HG03342 (cell line): ENCODE measurements around the gene FARS2.
"Not testable (repeated sequence)": the region's sequence is repeated elsewhere in the genome, so short reads cannot be mapped to it uniquely, and the experiment has no call there.

Experiments used
- ATAC-seq: cut with Tn5 transposase; IDR thresholded peaks from one replicate; pipeline ENCODE4 v1.9.1; 2021; ENCODE audit warnings: mild to moderate bottlenecking, moderate library complexity; ENCODE audit not compliant: unreplicated experiment

The FARS2 gene

DNA sequence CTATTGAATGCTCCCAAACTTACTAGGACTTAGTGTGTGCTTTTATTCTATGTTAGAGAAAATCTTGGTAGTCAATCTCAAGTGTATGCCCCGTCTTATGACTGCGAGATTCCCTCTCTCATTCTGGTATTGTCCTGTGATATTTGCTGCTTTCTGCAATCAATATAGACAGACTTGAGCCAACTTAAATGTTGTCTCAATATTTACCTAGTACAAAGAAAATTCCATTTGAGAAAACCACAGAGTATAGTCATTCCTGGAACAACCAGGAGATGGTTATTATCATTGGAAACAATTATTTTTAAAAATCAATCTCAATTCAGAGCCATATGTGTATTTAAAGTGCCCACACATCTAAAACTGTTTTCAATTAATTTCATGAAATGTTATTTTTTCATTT, 415.4 kb downstream of the FARS2 start:
- ATAC-seq, result no peak

DNA sequence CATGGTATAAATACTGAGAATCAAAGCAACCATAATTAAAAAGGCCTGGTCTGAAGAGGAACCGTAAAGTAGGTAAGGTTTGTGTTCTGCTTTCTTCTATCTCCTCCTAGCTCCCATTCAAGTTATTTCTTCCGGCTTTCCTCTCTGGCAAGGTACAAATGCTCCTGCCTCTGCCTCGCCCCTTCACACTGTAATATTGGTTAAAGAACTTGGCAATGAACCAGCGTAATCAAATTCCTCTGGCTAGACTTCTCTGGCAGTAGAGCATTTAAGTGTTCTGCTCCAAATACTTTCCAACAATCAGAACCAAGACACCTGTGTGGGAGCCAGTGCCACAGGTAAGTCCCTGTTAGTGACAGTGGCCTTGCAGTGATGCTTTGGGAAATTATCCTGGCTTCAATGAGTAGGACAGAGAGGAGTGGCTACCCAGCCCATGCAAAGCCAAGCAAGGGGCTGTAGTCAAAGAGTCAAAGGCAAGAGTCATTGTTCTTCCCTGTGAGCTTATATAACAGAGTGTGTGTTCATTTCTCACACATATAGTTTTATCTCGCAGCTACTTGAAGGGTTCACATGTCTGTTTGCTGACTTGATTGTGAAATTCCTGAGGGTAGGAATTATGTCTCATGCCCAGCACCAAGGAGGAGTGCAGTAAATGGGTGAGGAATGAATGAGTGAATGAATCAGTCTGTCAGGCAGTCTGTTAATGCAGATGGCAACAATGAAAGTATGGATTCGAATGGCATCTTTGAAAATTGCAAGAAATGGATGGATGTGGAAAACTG, 416.1 kb downstream of the FARS2 start:
- no peak for ATAC-seq

DNA sequence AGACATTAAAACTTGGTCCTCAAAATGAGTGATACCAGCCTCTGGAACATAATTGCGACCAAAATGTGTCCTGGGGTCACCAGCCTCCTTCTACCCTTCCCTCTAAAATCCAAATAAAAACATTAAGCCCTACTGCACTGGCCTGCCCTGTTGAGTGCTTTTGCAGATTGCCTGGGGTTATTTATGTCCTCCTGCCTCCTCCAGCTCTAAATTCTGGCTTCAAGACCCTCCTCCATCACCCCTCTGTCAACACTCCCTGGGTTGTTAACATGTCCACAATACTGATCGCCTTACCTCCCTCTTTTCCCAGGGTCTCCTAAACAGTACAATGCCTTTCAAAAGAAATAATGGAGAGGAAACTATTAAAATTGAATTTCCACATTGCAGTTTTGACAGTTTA, 418.0 kb downstream of the FARS2 start:
- no peak for ATAC-seq

DNA sequence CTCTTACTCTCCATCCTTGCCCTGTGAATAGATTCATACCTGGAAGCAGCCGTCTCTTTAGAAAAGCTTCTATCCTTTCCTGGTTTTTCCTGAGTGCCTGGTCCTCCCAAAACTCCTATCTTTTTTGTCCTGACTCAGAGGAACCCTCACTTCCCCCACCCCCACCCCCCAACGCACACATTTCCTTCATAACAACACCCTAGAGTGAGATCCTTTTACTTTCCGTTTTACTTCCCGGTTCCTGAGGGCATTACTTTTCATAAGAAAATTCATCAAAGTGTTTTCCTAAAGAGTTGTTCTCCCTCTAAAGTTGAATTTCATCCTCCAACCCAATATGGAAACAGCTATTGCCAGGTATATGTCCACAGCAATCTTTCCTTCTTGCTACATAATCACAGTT, 418.4 kb downstream of the FARS2 start:
- no peak for ATAC-seq

DNA sequence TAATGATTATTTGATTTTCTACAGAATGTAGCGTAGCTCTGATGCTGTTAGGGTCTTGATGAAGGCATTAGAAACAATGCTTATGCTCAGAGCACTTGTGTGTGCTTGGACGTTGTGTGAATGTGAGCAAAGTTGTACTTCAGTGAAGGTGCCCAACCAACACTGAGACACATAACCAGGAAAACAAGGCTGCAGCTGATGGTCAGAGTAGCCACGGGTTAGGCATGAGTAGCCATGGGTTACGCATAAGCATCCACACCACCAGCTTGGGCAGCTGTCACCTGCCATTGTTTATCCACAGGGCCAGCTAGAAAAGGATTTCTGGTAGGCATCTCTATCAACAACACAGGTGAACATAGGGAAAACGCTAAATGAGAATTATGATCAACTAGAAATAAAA, 418.8 kb downstream of the FARS2 start:
- ATAC-seq, result no peak

DNA sequence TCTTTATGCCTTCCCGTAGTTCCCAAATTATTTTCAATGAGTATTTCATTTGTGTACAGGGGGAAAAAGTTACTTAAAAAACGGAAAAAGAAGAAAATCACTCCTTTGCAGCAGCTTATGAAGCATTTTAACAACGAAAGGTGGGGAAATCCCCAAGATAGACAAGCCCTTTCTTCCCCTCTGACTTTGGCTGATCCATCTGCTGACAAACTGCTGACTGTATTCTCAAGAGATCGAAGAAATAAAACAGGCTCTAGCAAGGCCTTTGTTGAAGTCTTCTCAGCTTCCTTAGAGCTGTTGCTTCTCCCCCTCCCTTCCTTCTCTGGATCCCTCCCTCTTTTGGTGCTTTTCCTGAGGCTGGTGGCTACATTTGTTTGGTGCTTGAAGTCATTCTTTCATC, 420.2 kb downstream of the FARS2 start:
- no peak for ATAC-seq

DNA sequence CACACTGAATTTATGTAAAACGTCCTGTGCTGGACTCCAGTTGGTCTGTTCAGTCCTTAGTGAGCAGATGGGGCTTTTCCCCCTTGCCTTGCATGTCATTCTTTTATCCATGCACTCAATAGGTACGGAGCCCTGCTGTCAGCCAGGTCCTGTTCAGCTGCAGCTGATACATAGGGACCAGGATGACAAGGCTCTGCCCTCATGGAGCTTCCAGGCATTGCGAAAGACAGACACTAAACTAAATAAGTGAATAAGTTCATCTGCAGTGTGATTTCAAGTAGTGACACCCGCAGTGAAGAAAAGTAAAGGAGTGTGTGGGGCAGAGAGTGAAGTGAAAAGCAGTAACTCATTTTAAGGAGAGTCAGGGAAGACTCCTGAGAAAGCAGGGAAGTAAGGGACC, 421.2 kb downstream of the FARS2 start:
- no peak for ATAC-seq

DNA sequence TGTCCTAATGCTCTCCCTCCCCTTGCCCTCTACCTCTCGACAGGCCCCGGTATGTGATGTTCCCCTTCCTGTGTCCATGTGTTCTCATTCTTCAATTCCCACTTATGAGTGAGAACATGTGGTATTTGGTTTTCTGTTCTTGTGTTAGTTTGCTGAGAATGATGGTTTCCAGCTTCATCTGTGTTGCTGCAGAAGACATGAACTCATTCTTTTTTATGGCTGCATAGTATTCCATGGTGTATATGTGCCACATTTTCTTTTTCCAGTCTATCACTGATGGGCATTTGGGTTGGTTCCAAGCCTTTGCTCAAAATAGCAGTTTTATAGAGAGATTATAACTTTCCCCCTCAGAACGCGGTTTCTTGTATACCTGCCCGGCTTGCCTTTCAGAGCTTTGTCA, 422.4 kb downstream of the FARS2 start:
- not testable (repeated sequence) for ATAC-seq

DNA sequence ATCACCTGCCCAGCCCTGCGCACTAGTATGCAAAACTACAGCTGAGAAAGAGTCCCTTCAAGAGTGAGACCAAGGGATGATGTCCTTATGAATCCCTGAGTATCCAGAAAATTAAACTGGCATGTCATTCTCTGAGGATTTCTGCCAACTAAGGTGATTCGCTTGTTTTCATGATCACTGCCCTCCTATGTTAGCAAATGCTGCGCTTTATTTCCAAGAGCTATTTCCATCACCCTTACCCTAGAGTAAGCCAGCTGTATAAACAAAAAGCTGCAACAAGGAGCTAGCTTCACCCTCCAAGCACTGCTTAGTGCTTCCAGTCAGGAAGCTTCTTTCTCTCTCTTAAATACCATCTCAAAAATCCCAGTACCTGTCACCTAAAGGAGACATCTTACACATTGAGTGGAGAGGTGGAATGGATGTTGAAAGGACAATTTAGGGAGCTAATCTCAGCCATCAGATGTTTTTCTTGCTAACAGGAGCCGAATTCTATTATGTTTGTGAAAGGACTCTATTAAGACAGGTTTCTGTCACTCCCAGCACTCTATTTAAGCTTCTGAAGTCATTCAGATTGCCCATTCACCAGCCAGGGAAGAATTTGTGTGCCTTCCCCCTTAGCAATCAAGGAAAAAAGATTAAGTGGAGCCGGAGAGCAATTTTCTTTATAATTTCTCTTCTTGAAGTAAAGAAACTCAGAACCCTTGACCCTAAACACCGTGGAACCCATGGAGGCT, 423.2 kb downstream of the FARS2 start:
- no peak for ATAC-seq

DNA sequence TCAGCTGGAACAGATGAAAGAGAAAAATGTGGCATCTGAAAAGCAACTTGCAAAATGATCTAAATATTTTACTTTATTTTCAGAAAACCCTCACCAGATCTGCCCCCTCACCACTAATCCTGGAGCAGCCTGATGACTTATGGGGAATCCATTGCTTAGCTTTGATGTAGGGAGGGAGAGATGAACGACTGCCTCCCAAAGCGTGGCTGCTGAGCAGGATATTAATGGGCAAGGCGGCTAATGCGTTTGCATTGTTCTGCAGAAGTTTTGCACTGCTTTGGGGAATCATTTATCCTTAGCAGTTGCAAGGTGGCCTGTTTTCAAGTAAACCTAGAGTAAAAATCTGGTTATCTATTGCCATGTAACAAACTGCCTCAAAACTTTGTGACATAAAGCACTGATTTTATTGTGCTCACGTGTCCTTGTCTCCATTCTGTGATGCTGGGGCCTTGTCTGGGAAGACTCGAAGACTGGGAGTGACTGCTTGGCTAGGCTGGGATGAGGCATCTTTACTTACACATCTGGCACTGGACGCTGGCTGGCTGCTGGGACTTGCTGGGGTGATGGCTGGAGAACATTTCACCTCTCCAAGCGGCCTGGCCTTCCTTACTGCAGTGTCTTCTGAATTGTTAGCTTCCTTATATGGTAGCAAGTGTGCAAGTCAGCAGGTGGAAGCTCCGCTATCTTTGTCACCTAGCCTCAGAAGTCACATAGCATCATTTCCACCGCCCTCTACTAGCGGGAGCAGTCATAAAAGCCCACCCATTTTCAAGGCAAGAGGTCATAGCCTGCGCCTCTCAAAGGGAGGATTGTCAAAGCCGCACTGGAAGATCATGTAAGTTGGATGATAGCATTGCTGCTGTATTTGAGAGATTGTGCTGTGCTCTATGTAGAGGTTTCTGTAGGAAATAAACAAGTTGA, 432.2 kb downstream of the FARS2 start:
- ATAC-seq, result no peak

DNA sequence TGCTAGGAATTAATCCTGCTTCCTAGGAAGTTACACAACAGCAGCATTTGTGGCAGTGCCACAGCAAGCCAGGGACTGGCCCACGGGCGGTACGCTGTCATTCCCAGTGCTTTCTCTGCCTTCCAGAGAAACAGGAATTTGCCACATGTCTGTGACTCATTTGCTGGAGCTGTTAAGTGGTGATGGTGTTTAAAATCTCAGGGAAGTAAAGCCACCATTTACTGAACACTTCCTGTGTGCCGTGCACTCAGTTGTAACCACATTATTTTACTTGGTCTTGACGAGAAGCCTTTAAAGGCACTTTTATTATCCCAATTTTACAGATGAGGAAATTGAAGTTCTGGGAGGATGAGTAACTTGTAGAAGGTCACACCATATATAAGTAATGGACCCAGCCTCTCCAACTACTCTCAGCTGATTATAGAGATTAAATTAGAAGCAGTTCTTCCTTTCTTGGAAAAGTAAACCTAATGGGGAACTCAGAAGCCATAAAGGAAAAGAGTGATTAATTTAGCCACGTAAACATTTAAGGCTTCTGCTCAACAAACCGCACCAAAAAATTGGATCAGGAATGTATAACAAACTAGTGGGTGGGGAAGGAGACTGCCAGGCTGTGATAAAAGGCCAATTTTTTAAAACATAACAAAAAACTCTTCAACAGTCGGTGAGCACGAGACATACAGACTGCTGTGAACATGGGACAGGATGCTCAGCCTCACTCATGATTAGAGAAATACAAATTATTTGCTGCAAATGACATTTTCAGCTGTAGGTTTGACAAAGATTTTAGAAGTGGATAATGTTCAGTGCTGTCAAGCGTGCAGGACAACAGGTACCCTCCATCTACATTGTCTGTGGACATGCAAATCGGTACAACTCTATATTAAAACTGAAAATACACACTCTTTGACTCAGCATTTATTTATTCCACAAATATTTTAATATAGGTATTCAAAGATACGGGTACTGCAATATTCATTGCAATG, 434.2 kb downstream of the FARS2 start:
- ATAC-seq, result no peak

DNA sequence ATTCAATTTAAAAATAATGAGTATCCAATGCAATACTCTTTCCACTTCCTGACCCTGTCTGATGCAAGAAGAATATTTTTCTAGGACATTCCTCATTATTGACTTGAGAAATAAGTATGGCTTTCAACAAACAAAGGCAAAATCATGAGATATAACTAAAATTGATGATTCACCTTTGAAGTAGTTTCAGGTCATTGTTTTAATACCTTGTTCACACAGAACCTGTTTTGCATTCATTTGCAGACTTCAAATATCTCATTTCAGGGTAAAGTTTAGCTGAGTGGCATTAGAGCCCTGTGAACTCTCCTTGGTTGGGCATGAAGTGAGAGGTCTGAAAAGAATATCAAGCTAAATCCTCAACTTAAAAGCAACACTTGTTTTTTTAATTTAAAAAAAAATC, 436.2 kb downstream of the FARS2 start:
- ATAC-seq, result no peak

DNA sequence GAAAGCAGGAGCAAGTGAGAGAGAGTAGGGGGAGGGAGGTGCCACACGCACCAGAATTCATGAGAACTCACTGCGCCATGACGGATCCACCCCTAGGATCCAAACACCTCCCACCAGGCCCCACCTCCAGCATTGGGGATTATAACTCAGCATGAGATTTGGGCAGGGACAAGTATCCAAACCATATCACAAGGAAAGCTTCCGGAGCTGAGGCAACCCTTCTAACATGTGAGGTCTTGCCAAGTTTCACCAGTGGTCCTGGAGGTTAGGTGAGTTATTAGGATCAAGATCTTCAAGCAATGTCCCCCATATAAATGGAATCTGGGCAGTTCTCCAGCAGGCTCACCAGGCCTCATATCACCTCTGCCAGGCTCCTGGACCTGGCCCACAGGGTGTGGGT, 437.0 kb downstream of the FARS2 start:
- ATAC-seq, result no peak

DNA sequence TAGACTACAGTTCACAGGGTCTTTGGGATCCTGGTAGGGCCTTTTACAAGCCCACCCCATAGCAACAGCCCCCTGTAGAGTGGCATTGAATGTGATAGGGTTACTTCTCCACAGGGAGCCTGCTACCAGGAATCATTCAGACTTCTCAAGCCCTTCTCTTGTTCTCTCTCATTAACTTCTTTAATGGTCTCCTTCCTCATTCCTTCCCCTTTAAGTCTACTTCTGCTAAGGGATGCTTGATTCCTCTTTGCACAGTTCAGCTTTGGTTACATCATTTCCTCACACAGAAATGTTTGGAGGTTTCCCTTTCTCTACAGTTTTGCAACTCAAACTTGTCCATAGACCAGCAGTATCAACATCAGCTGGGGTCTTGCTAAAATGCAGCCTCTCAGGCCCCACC, 437.8 kb downstream of the FARS2 start:
- ATAC-seq, result not testable (repeated sequence)

DNA sequence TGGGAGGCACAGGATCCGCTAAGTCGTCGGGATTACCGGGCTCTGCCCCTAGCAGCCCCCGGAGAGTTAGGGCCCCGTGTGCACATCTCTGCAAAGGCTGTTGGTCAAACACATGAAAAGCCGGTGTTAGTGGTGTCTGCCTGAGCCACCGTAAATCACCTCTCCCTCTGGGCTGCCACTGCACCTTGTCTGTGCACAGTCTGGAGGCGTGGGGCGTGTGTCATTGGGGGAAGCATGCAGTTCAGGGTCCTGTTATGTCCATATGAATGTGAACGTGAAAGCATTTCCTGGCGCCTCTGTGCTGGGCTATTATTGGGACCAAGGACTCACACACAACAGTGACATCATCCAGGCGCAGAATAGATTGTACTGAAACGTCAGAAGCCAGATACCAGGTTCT, 439.9 kb downstream of the FARS2 start:
- ATAC-seq, result no peak

DNA sequence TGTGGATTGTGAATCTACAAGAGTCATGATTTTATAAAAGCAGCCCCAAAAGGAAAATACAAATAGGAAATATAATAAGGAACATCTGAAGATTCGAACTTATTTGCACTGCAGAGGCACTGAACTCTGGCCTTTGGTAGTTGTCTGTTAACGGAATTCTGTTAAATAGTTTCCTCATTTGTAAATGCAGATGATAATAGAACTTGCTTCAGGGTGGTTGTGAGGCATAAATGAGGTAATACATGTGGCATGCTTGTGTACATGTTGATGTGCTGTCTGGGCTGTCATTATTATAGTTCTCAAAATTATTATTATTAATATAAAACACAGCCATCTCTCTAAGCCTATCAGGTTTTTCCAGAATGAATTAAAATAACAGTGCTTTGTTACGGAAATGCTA, 443.4 kb downstream of the FARS2 start:
- ATAC-seq, result no peak

DNA sequence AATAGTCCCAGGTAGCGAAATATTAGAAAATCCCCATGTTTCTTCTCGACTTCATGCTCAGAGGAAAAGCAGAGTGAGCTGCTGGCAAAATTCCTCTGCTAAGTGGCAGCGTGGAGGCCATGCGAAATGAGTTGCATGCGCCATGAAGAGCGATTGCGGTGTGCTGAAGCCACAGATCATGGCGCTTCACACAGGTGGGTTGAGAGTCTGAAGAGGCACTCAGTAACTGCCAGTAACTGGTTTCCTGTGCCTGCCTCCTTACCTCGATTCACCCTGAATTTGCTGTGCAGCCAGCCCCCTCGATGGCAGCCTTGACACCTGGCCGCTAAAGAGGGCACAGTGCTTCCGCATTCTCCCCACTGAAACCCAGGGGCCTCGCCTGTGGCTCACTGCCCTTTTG, 443.9 kb downstream of the FARS2 start:
- ATAC-seq, result no peak

DNA sequence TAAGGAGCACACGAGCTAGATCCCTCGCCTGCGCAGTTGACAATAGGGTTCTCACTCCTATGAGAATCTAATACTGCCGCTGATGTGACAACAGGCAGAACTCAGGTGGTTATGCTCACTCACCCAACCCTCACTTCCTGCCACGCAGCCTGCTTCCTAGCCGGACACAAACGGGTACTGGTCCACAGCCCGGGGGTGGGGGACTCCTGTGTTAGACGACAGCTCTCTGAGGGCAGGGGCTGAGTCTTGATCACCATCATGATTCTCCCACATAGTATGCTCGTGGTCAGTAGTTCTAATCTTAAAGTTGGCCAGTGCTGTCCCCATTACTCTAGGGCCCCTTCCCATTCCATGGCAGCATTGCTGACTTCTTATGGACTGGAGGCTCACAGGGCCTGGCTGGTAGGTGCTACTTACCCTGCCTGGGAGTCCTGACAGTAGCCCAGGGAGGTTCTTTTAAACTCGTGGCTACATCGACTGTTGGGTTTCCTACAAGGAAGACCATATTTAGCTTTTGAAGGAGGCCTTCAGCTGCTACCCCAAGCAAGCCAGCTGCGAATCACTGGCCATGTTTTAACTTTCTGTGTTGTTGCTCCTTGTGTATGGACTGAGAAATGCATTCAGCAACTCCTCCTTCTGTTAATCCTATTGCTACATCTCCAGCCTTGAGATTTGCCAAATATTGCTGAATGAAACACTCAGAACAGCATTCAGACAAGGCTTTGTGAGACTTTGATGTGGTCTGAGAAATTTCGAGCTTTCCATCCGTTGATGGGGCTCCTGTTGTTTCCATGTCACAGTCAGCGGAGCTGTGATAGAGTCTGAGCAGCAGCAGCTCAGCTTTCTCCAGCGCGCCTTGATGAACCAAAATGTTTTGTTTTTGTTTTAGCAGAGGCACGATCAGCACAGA, 445.1 kb downstream of the FARS2 start:
- no peak for ATAC-seq
